Mucosa of descending colon (tissue), 3 donors: ENCODE data around the gene PIP5K1C. TPM values are rescaled to one million over a fixed set of nuclear protein-coding genes. Genes with fewer than 3 reads are reported as not detected.

Source experiments
- ATAC-seq: fragments of 200-7000 bp; cut with Tn5 transposase; one replicate; pipeline ENCODE4 v1.9.1; 2020; ENCODE audit warnings: mild to moderate bottlenecking, moderate library complexity
- DNase-seq, 3 donors: peaks; one replicate each; pipeline ENCODE4 v3.0.0-alpha.2; 2020
- H3K36me3 ChIP-seq: fragments of 200-600 bp; one replicate; pipeline ENCODE4 v1.8.0; 2021; ENCODE audit warnings: low read depth, mild to moderate bottlenecking
- H3K4me1 ChIP-seq: fragments of 200-600 bp; one replicate; pipeline ENCODE4 v1.8.0; 2021; ENCODE audit warnings: low read depth, mild to moderate bottlenecking
- H3K4me3 ChIP-seq: fragments of 200-600 bp; one replicate; pipeline ENCODE4 v1.8.0; 2021; ENCODE audit warnings: mild to moderate bottlenecking
- H3K9me3 ChIP-seq: fragments of 200-600 bp; one replicate; pipeline ENCODE4 v1.8.0; 2021; ENCODE audit warnings: mild to moderate bottlenecking
- intact Hi-C, 2 donors: fragments of 100-400 bp; cut with DNase I in 1 of 2; cut with micrococcal nuclease in 1 of 2; formaldehyde crosslinking; loops; one replicate each; pipeline versions ENCODE4 v1.11.0 to v1.11.1; 2022; cut with DNase I, micrococcal nuclease
- total RNA-seq, 3 donors: library from RNA; stranded (reverse); fragmentation: NEBNext Ultra II Directional in 2 of 3; extraction: Animal tissue kit (Norgen Biotek cat#: 25700) in 2 of 3; gene quantifications; one replicate each; pipeline versions ENCODE4 v1.2.1 to v1.2.4, GENCODE V29; 2021 to 2023
- TF ChIP-seq, protein P1 (sequence below): fragments of 200-600 bp; IDR thresholded peaks from one replicate; pipeline ENCODE4 v1.8.0; 2022; ENCODE audit warnings: antibody characterized with exemption, mild to moderate bottlenecking
- donor health status: DM: no; HTN: no; CAD: no; lungs with moderate emphysema.
- donor health status: DM: no; HTN: no; CAD: no.
- donor health status: DM: no; HTN: yes; CAD: no.

PIP5K1C gene
- total RNA-seq, 3 donors from 2014 or later, result 23.1 to 95.2 (median 23.2) TPM

DNA sequence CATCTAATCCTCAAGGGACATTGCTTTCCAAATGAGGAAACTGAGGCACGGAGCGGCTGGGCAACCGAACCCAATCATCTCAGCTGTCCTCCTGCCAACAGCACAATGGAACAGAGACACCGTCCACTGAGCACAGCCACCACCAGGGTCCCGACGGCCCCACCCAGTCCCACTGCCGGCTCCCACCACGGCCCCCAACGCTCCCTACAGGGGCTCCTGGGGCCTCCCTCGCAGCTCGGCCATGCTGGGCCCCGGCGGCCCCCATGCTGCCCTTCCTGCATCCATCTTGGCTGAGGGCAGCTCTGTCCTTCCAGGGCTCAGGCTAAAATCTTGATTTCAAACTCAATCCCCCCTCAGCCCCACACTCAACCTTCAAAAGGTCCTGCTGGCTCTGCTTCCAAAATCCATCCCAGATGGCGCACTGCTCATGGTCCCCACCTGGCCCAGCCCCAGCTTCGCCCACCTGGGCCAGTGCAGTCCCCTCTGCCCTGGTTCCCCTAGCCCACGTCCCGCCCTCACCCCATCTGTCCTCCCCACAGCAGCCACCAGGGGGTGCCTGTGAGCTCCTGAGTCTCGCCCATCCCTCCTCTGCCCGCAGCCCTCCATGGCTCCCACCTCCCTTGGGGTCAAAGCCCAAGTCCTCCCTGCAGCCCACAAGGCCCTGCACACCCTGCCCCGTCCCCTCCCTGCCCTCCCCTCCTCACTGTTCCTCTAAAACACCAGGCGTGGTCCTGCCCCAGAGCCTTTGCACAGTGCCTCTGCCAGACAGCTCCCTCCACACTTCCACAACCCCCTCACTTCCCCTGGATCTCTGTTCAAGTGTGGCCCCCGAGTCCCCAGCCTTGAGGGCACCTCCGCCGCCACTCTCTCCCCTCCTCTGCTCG, 7.9 kb downstream of the PIP5K1C start:
- peak; percentile 45 for ATAC-seq
- TF ChIP-seq, protein P1, sequence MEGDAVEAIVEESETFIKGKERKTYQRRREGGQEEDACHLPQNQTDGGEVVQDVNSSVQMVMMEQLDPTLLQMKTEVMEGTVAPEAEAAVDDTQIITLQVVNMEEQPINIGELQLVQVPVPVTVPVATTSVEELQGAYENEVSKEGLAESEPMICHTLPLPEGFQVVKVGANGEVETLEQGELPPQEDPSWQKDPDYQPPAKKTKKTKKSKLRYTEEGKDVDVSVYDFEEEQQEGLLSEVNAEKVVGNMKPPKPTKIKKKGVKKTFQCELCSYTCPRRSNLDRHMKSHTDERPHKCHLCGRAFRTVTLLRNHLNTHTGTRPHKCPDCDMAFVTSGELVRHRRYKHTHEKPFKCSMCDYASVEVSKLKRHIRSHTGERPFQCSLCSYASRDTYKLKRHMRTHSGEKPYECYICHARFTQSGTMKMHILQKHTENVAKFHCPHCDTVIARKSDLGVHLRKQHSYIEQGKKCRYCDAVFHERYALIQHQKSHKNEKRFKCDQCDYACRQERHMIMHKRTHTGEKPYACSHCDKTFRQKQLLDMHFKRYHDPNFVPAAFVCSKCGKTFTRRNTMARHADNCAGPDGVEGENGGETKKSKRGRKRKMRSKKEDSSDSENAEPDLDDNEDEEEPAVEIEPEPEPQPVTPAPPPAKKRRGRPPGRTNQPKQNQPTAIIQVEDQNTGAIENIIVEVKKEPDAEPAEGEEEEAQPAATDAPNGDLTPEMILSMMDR, result no peak
- intact Hi-C loops, result no loop called here
- no peaks in the 10 kb centered on the region for H3K36me3 ChIP-seq
- no peak overlapping the region for H3K4me3 ChIP-seq
- no peak for DNase-seq
- peaks cover 9% of the 10 kb centered on the region for H3K4me1 ChIP-seq
- no peaks in the 10 kb centered on the region for H3K9me3 ChIP-seq

DNA sequence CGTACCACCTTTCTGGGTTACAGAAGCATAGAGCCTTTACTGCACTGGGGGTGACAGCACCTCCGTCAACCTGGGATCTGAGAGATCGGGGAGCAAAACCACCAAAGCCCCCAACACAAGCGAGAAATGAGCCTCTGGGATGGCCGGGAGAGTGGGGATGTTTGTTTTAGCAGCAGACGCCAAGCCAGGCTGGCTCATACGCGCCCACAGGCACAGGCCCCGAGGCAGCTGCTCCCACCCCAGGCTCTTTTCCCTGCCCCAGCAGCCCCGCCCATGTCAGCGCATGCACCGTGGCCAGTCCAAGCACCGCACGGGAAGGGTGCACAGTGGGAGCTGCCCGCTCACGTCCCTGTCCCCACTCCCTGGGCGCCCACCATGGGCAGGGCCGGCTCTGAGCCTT, 8.5 kb downstream of the PIP5K1C start:
- intact Hi-C loops, result no loop called here
- H3K9me3 ChIP-seq, result no peaks in the 10 kb centered on the region
- no peaks in the 10 kb centered on the region for H3K36me3 ChIP-seq
- H3K4me1 ChIP-seq, result peaks cover 9% of the 10 kb centered on the region
- ATAC-seq (no peak), DNase-seq (no peak)
- TF ChIP-seq, protein P1, result no peak
- no peak overlapping the region for H3K4me3 ChIP-seq

DNA sequence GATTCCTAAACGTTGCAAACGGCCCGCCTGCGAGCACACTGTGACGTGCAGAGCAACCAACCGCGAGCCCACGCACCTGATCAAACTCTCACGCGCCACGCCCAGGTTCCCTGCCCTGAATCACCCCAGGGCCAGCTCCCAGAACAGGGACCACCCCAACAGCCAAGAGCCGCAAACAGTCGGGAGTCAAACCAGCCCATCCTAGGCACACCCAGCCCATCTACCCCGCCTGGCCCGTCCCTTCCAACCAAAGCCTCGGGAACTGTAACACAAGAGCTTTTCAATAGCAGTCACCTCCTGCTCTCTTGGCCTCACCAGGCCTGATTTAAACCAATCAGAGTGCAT, 8.9 kb downstream of the PIP5K1C start:
- TF ChIP-seq, protein P1, result no peak
- no peaks in the 10 kb centered on the region for H3K36me3 ChIP-seq
- H3K4me1 ChIP-seq, result peaks cover 9% of the 10 kb centered on the region
- no peak for ATAC-seq
- no peak overlapping the region for H3K4me3 ChIP-seq
- intact Hi-C loops, result no loop called here
- H3K9me3 ChIP-seq, result no peaks in the 10 kb centered on the region
- no peak for DNase-seq

DNA sequence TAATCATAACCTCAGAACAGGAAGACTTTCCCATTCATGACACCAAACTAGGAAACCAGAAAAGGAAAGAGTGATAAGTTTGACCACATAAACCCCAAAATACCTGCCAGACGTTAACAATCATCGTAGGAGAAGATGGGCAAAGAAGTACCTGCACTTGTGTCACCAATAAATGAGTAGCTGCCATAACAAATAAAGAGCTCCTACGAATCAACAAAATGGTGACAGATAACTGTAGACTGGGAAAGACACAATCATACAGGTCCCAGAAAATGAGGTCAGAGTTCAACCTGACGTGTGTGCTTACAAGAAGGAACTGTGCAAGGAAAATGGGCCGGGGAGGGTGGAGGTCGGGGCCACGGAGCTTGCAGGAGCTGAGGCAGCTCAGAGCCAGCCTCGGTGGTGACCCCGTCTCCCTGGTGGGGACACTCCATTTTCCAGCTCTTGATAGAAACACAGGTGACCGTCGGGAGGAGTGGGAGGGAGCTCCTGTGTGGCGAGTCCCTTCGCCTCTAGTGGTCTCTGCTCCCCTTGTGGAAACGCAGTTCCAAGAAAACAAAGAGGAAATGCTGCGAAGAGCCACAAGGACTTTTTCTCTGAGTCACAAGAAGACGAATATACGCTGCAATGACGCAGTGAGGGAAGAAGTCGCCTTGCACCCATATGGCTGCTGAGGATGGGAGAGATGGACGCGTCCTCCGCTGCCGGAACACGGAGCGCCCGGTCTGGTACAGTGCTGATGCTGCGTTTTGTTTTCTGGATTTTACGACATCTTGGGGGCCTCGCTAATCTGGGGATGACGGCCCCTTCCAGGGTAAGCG, 9.5 kb downstream of the PIP5K1C start:
- intact Hi-C loops, result no loop called here
- DNase-seq (no peak), ATAC-seq (no peak)
- Histone ChIP-seq H3K4me3 (no peak overlapping the region), H3K9me3 (no peaks in the 10 kb centered on the region), H3K36me3 (no peaks in the 10 kb centered on the region), H3K4me1 (peaks cover 9% of the 10 kb centered on the region)
- TF ChIP-seq, protein P1, result no peak

DNA sequence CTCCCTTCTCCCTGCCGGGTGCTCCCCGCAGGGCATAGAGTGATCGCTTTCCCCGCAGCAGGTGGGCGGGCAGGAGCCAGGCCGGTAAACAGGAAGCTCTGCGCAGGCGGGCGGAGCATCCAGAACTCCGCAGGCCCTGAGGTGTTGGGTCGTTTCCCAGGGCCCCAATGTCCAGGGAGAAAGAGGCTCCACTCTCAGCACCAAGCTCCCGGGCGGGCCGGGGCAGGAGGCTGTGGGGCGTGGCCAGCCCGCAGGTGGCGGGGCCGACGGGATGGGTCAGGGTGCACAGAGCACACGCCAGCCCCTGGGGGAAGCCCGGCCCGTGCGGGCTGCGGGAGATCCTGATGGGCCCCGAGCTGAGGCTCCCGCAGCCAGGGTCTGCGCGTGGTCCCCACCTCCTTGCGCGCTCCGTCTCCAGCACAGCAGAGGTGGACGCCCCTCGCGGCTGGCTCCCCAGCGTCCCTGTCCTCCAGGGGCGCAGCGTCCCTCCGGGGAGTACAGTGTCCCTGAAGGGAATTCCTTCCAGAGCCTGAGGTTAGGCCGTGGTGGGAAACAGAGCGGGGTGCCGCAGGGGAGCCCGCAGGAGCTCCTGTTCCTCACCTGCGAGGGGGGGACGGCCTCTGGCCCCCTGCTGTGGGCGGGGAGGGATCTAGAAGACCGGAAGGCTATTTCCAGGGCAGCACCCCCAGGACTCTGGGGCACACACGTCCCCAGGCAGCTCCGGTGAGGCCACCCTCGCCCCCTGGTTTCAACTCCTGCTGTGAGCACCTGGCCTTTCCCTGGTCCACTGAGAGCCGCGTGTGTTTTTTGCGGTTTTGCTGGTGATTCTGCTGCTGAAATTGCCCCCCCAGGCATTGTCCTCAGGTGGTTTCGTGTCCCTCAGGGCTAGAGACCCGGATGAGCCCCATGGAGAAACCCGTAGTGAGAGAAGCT, 12.2 kb downstream of the PIP5K1C start:
- ATAC-seq (peak; percentile 80), DNase-seq (peak; percentile 45 to 69 (median 58))
- Histone ChIP-seq H3K4me1 (peaks cover 9% of the 10 kb centered on the region), H3K36me3 (no peaks in the 10 kb centered on the region), H3K4me3 (no peak overlapping the region), H3K9me3 (no peaks in the 10 kb centered on the region)
- intact Hi-C loops, result no loop called here
- TF ChIP-seq, protein P1, result no peak
